MM.1S (cell line): ENCODE measurements around the gene DIP2B.

Experiments used
- DNase-seq: peaks from one replicate; pipeline ENCODE4 v3.0.0-alpha.2; 2015
- H2AFZ ChIP-seq: fragments of 300-600 bp; sonication (generic); 2 replicates; pipeline ENCODE4 v1.6.0; 2016; ENCODE audit warnings: antibody characterized with exemption, low read length
- H3F3A ChIP-seq: fragments of 300-600 bp; sonication (generic); 2 replicates; pipeline ENCODE4 v1.6.1; 2016; ENCODE audit warnings: mild to moderate bottlenecking, antibody characterized with exemption, low read length, moderate library complexity, mixed read lengths; ENCODE audit not compliant: insufficient read depth
- H3K27ac ChIP-seq: fragments of 300-600 bp; sonication (generic); 2 replicates; pipeline ENCODE4 v1.5.1; 2016; ENCODE audit warnings: mild to moderate bottlenecking, low read length
- H3K27me3 ChIP-seq: fragments of 300-600 bp; sonication (generic); replicated peaks from 2 replicates; pipeline ENCODE4 v1.6.0; 2016; ENCODE audit warnings: low read length; ENCODE audit not compliant: insufficient read depth
- H3K36me3 ChIP-seq: fragments of 300-600 bp; sonication (generic); replicated peaks from 2 replicates; pipeline ENCODE4 v1.6.1; 2016; ENCODE audit warnings: mild to moderate bottlenecking, low read length, mixed read lengths; ENCODE audit not compliant: insufficient read depth
- H3K4me1 ChIP-seq: fragments of 300-600 bp; sonication (generic); 2 replicates; pipeline ENCODE4 v1.6.1; 2016; ENCODE audit warnings: low read length, mixed read lengths
- H3K4me2 ChIP-seq: fragments of 300-600 bp; sonication (generic); 2 replicates; pipeline ENCODE4 v1.6.0; 2016; ENCODE audit warnings: low read depth, low read length
- H3K4me3 ChIP-seq: fragments of 300-600 bp; sonication (generic); 2 replicates; pipeline ENCODE4 v1.5.1; 2016; ENCODE audit warnings: low read length, mixed read lengths
- H3K79me2 ChIP-seq: fragments of 300-600 bp; sonication (generic); 2 replicates; pipeline ENCODE4 v1.6.1; 2016; ENCODE audit warnings: mixed run types, low read length, mixed read lengths
- H3K9ac ChIP-seq: fragments of 300-600 bp; sonication (generic); 2 replicates; pipeline ENCODE4 v1.6.1; 2016; ENCODE audit warnings: low read length, mixed read lengths
- H3K9me2 ChIP-seq: fragments of 300-600 bp; sonication (generic); replicated peaks from 2 replicates; pipeline ENCODE4 v1.6.1; 2016; ENCODE audit warnings: mild to moderate bottlenecking, low read length, mixed read lengths; ENCODE audit not compliant: insufficient read depth
- H3K9me3 ChIP-seq: fragments of 300-600 bp; sonication (generic); replicated peaks from 2 replicates; pipeline ENCODE4 v1.6.1; 2016; ENCODE audit warnings: mild to moderate bottlenecking, low read length, mixed read lengths; ENCODE audit not compliant: insufficient read depth
- H4K20me1 ChIP-seq: fragments of 300-600 bp; sonication (generic); 2 replicates; pipeline ENCODE4 v1.6.1; 2016; ENCODE audit warnings: mild to moderate bottlenecking, low read length, moderate library complexity, mixed read lengths; ENCODE audit not compliant: insufficient read depth
- CTCF ChIP-seq: fragments of 300-600 bp; sonication (generic); IDR thresholded peaks from 2 replicates; pipeline ENCODE4 v1.5.1; 2016; ENCODE audit warnings: antibody characterized with exemption, low read length, mixed read lengths
- EZH2 ChIP-seq: fragments of 300-600 bp; sonication (generic); optimal IDR thresholded peaks from 2 replicates; pipeline ENCODE3; 2017; ENCODE audit warnings: low read depth, mild to moderate bottlenecking, antibody characterized with exemption, low read length, mixed read lengths
- EZH2phosphoT487 ChIP-seq: fragments of 300-600 bp; sonication (generic); IDR thresholded peaks from 2 replicates; pipeline ENCODE4 v1.6.1; 2018; ENCODE audit warnings: antibody characterized with exemption, low read length

Gene DIP2B

GRCh38 chr12:50665170-50665569 is 160.4 kb downstream of the DIP2B start:
- Histone ChIP-seq H3K4me1 (no peaks in the 10 kb centered on the region), H3K9me2 (no peaks in the 10 kb centered on the region), H3K9ac (no peak overlapping the region), H3F3A (no peaks in the 10 kb centered on the region), H3K4me2 (no peak overlapping the region), H3K9me3 (no peaks in the 10 kb centered on the region), H4K20me1 (no peaks in the 10 kb centered on the region), H3K4me3 (no peak overlapping the region), H3K27ac (no peak overlapping the region), H2AFZ (no peak overlapping the region), H3K79me2 (no peaks in the 10 kb centered on the region), H3K27me3 (no peaks in the 10 kb centered on the region), H3K36me3 (no peaks in the 10 kb centered on the region)
- DNase-seq, result no peak
- no peak for TF ChIP-seq EZH2phosphoT487
- no peak for TF ChIP-seq EZH2
- no peak for TF ChIP-seq CTCF

GRCh38 chr12:50665609-50666008 is 160.8 kb downstream of the DIP2B start:
- H3K36me3 ChIP-seq, result no peaks in the 10 kb centered on the region
- TF ChIP-seq EZH2phosphoT487, result no peak
- TF ChIP-seq CTCF, result no peak
- TF ChIP-seq EZH2, result no peak
- no peak overlapping the region for H2AFZ ChIP-seq
- H3K9me2 ChIP-seq, result no peaks in the 10 kb centered on the region
- no peaks in the 10 kb centered on the region for H3K9me3 ChIP-seq
- no peak overlapping the region for H3K4me3 ChIP-seq
- H4K20me1 ChIP-seq, result no peaks in the 10 kb centered on the region
- no peaks in the 10 kb centered on the region for H3F3A ChIP-seq
- H3K4me2 ChIP-seq, result no peak overlapping the region
- H3K79me2 ChIP-seq, result no peaks in the 10 kb centered on the region
- DNase-seq, result no peak
- no peak overlapping the region for H3K9ac ChIP-seq
- no peak overlapping the region for H3K27ac ChIP-seq
- H3K4me1 ChIP-seq, result no peaks in the 10 kb centered on the region
- H3K27me3 ChIP-seq, result no peaks in the 10 kb centered on the region

- Histone ChIP-seq H3K36me3 (no peaks in the 10 kb centered on the region), H3K9me3 (no peaks in the 10 kb centered on the region), H3K27me3 (no peaks in the 10 kb centered on the region), H3K79me2 (no peaks in the 10 kb centered on the region), H2AFZ (no peak overlapping the region), H3K9ac (no peak overlapping the region), H3K4me2 (no peak overlapping the region), H3K27ac (no peak overlapping the region), H3K9me2 (no peaks in the 10 kb centered on the region), H3F3A (no peaks in the 10 kb centered on the region), H4K20me1 (no peaks in the 10 kb centered on the region), H3K4me3 (no peak overlapping the region), H3K4me1 (no peaks in the 10 kb centered on the region)
- no peak for DNase-seq
- no peak for TF ChIP-seq EZH2
- no peak for TF ChIP-seq CTCF
- TF ChIP-seq EZH2phosphoT487, result no peak
These were observed 161.2 kb downstream of the DIP2B start for GRCh38 chr12:50666023-50666422.
